ENCODE results near the gene TECPR2.

GRCh38 chr14:102316743-102317563 lies 45.8 kb upstream of the TECPR2 start:
- TF ChIP-seq CTCF (IDR thresholded peaks at IDR 0.05; ENCODE audit: low read depth, low read length, missing input control) (peak; percentile 65), RXRA (IDR thresholded peaks at IDR 0.05) (peak; percentile 47 to 54), REST (IDR thresholded peaks at IDR 0.05) (peak; percentile 30), JUND (IDR thresholded peaks at IDR 0.05) (no peak), SP1 (IDR thresholded peaks at IDR 0.05) (peak; percentile 24), YY1 (IDR thresholded peaks at IDR 0.05) (no peak), MAX (IDR thresholded peaks at IDR 0.05) (peak; percentile 17)
